ENCODE results near the gene PKHD1. TPM values are rescaled to one million over a fixed set of nuclear protein-coding genes. Genes with fewer than 3 reads are reported as not detected.

PKHD1 gene
- total RNA-seq, 1 donor from 2014 or later: not detected

- intact Hi-C loops (cut with micrococcal nuclease): no loop called here
- ATAC-seq: peak; percentile 77
- no peak for DNase-seq
Observed at GRCh38 chr6:51684603-51685002, 402.8 kb downstream of the PKHD1 start.

GRCh38 chr6:51684038-51684437 is 403.4 kb downstream of the PKHD1 start:
- DNase-seq: no peak
- intact Hi-C loops (cut with micrococcal nuclease): no loop called here
- ATAC-seq: no peak

- intact Hi-C loops (cut with micrococcal nuclease): no loop called here
- DNase-seq (no peak), ATAC-seq (peak; percentile 98)
Observed at GRCh38 chr6:51678905-51679620, 408.4 kb downstream of the PKHD1 start.

- no peak for DNase-seq
- intact Hi-C loops (cut with micrococcal nuclease): no loop called here
- no peak for ATAC-seq
Observed at GRCh38 chr6:51678274-51678673, 409.1 kb downstream of the PKHD1 start.

- DNase-seq (no peak), ATAC-seq (no peak)
- intact Hi-C loops (cut with micrococcal nuclease): no loop called here
Observed at GRCh38 chr6:51675922-51676275, 411.5 kb downstream of the PKHD1 start.

GRCh38 chr6:51675020-51675921 is 412.1 kb downstream of the PKHD1 start:
- peak; percentile 34 for ATAC-seq
- intact Hi-C loops (cut with micrococcal nuclease): no loop called here
- no peak for DNase-seq

GRCh38 chr6:51663525-51663924 is 423.9 kb downstream of the PKHD1 start:
- ATAC-seq: no peak
- DNase-seq: no peak
- intact Hi-C loops (cut with micrococcal nuclease): no loop called here

- intact Hi-C loops (cut with micrococcal nuclease): no loop called here
- no peak for DNase-seq
- no peak for ATAC-seq
Observed at GRCh38 chr6:51660767-51661166, 426.6 kb downstream of the PKHD1 start.

- ATAC-seq: no peak
- no peak for DNase-seq
- intact Hi-C loops (cut with micrococcal nuclease): no loop called here
Observed at GRCh38 chr6:51657491-51657890, 429.9 kb downstream of the PKHD1 start.

GRCh38 chr6:51655517-51655916 is 431.9 kb downstream of the PKHD1 start:
- intact Hi-C loops (cut with micrococcal nuclease): no loop called here
- ATAC-seq (no peak), DNase-seq (no peak)

- intact Hi-C loops (cut with micrococcal nuclease): no loop called here
- ATAC-seq (no peak), DNase-seq (no peak)
Observed at GRCh38 chr6:51654647-51655046, 432.8 kb downstream of the PKHD1 start.

- intact Hi-C loops (cut with micrococcal nuclease): no loop called here
- ATAC-seq (no peak), DNase-seq (no peak)
Observed at GRCh38 chr6:51651132-51651817, 436.1 kb downstream of the PKHD1 start.

GRCh38 chr6:51648774-51649173 is 438.6 kb downstream of the PKHD1 start:
- intact Hi-C loops (cut with micrococcal nuclease): no loop called here
- ATAC-seq (no peak), DNase-seq (no peak)

GRCh38 chr6:51648236-51648635 is 439.2 kb downstream of the PKHD1 start:
- intact Hi-C loops (cut with micrococcal nuclease): no loop called here
- ATAC-seq: no peak
- DNase-seq: no peak

- no peak for ATAC-seq
- intact Hi-C loops (cut with micrococcal nuclease): no loop called here
- DNase-seq: no peak
Observed at GRCh38 chr6:51644426-51644825, 443.0 kb downstream of the PKHD1 start.

GRCh38 chr6:51640021-51640420 is 447.4 kb downstream of the PKHD1 start:
- ATAC-seq (no peak), DNase-seq (no peak)
- intact Hi-C loops (cut with micrococcal nuclease): no loop called here

- ATAC-seq (no peak), DNase-seq (no peak)
- intact Hi-C loops (cut with micrococcal nuclease): no loop called here
Observed at GRCh38 chr6:51633424-51633823, 454.0 kb downstream of the PKHD1 start.

- intact Hi-C loops (cut with micrococcal nuclease): no loop called here
- DNase-seq (no peak), ATAC-seq (no peak)
Observed at GRCh38 chr6:51630011-51630410, 457.4 kb downstream of the PKHD1 start.

- DNase-seq (no peak), ATAC-seq (no peak)
- intact Hi-C loops (cut with micrococcal nuclease): no loop called here
Observed at GRCh38 chr6:51626391-51626790, 461.0 kb downstream of the PKHD1 start.

- no peak for ATAC-seq
- no peak for DNase-seq
- intact Hi-C loops (cut with micrococcal nuclease): no loop called here
Observed at GRCh38 chr6:51625566-51625965, 461.8 kb downstream of the PKHD1 start.
